GM21528 (cell line): ENCODE data around the gene C19orf33.
A peak's percentile ranks its signal among the peaks of the same experiment; 100 is the strongest.
"Not testable (repeated sequence)": the region's sequence is repeated elsewhere in the genome, so short reads cannot be mapped to it uniquely, and the experiment has no call there.

Experiments
- ATAC-seq: cut with Tn5 transposase; IDR thresholded peaks from one replicate; pipeline ENCODE4 v1.9.1; 2021; ENCODE audit warnings: mild to moderate bottlenecking, moderate library complexity; ENCODE audit not compliant: unreplicated experiment, low FRiP score

Gene C19orf33

GRCh38 chr19:38303517-38304351 is at the start of gene C19orf33:
Gene C19orf33, plus strand, starts transcription at chr19:38304251. Its CDS starts 11 bp downstream, at chr19:38304262.
- ATAC-seq = no peak

GRCh38 chr19:38255383-38256014 is 48.6 kb upstream of the C19orf33 start:
- ATAC-seq = no peak

- not testable (repeated sequence) for ATAC-seq
Observed at GRCh38 chr19:38261942-38262341, 42.1 kb upstream of the C19orf33 start.

- ATAC-seq = no peak
Observed at GRCh38 chr19:38262585-38263268, 41.3 kb upstream of the C19orf33 start.

- ATAC-seq = peak; percentile 45
Observed at GRCh38 chr19:38263689-38264485, 40.2 kb upstream of the C19orf33 start.

- ATAC-seq = peak; percentile 32
Observed at GRCh38 chr19:38264486-38265212, 39.4 kb upstream of the C19orf33 start, which contains the start of gene SPINT2. Gene SPINT2, plus strand, starts transcription at chr19:38264573. Its CDS starts 320 bp downstream, at chr19:38264893.

GRCh38 chr19:38265213-38265861 is 38.7 kb upstream of the C19orf33 start:
- no peak for ATAC-seq

- no peak for ATAC-seq
Observed at GRCh38 chr19:38265921-38266429, 38.1 kb upstream of the C19orf33 start.

GRCh38 chr19:38266981-38267597 is 37.0 kb upstream of the C19orf33 start:
- no peak for ATAC-seq

- no peak for ATAC-seq
Observed at GRCh38 chr19:38267761-38268483, 36.1 kb upstream of the C19orf33 start.

GRCh38 chr19:38268539-38268938 is 35.5 kb upstream of the C19orf33 start:
- ATAC-seq = no peak

- ATAC-seq = no peak
Observed at GRCh38 chr19:38270587-38271167, 33.4 kb upstream of the C19orf33 start.

- ATAC-seq = no peak
Observed at GRCh38 chr19:38273499-38273898, 30.6 kb upstream of the C19orf33 start.

GRCh38 chr19:38274739-38275138 is 29.3 kb upstream of the C19orf33 start:
- ATAC-seq = no peak

GRCh38 chr19:38276942-38277517 is 27.0 kb upstream of the C19orf33 start:
- ATAC-seq = no peak

GRCh38 chr19:38277549-38277948 is 26.5 kb upstream of the C19orf33 start:
- no peak for ATAC-seq

- no peak for ATAC-seq
Observed at GRCh38 chr19:38277969-38278680, 25.9 kb upstream of the C19orf33 start.
